AG09319 (cell line): Measurements from ENCODE around the gene COL13A1.

ENCODE experiments used
- DNase-seq: peaks from one replicate; pipeline ENCODE4 v3.0.0-alpha.2; 2010; ENCODE audit warnings: low read depth; ENCODE audit errors: extremely low read depth
- TF ChIP-seq, protein P1 (sequence below): IDR thresholded peaks from 2 replicates; pipeline ENCODE4 v1.5.1; 2011; ENCODE audit warnings: low read depth, mild to moderate bottlenecking, inconsistent platforms, low read length, moderate library complexity

The COL13A1 gene

DNA sequence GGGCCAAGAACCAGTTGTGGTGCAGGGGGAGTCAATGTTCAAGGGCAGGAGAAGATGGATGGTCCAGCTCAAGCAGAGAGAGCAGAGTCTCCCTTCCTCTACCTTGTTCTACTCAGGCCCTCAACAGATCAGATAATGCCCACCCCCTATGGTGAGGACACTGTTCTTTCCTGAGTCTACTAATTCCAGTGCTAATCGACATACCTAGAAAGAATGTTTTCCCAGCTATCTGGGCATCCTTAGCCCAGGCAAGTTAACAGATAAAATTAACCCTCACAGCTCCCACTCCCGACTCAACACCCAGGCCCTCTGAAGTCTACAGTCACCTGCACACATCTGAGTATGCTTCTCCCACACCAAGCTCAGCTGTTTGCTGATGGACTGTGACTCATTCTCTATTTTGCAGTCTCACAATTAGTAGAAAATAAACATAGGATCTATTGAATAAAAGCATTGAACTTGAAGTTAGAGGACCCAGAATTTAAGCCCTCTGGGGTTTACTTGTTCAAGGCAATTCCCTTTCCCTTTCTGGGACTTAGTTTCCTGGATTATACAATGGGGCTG, 17.1 kb downstream of the COL13A1 start:
- TF ChIP-seq, protein P1, sequence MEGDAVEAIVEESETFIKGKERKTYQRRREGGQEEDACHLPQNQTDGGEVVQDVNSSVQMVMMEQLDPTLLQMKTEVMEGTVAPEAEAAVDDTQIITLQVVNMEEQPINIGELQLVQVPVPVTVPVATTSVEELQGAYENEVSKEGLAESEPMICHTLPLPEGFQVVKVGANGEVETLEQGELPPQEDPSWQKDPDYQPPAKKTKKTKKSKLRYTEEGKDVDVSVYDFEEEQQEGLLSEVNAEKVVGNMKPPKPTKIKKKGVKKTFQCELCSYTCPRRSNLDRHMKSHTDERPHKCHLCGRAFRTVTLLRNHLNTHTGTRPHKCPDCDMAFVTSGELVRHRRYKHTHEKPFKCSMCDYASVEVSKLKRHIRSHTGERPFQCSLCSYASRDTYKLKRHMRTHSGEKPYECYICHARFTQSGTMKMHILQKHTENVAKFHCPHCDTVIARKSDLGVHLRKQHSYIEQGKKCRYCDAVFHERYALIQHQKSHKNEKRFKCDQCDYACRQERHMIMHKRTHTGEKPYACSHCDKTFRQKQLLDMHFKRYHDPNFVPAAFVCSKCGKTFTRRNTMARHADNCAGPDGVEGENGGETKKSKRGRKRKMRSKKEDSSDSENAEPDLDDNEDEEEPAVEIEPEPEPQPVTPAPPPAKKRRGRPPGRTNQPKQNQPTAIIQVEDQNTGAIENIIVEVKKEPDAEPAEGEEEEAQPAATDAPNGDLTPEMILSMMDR, result no peak

DNA sequence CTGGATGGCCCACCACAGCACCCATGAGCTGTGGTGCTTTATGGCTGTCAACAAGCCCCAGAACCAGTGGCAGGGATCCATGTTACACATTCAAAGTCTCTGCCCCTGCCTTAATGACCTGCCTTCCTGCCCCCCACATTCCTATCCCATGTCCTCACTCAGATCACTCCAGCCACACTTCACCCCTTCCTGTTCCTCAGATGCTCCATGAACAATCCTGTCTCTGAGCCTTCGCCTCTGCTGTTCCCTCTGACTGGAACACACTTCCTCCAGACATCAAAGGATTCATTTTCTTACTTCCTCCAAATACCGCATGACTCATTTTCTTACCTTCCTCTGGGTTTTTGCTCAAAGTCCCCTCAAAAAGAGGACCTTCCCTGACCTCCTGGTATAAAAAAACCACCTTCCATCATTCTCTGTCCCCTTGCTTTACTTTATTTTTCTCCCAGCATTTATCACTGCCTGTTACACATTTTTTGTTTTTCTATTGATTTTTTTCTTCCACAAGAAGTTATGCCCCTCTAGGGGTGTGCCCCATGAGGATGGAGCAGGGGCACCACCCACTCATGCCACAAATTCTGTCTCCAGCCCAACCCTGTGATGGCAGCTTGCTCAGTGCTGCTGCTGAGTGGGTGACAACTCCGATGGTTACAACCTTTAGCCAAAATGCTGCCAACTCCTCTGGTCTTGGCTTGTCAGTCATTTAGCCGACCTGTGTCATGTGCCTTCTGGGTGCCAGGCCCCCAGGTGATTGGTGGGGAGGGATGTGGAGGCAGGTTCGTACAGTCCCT, 18.2 kb downstream of the COL13A1 start:
- no peak for DNase-seq
- TF ChIP-seq, protein P1, result no peak

More for the DNA sequence above, 17.1 kb downstream of the COL13A1 start:
- no peak for DNase-seq

GRCh38 chr10:69820817-69821216, 19.1 kb downstream of the COL13A1 start:
- TF ChIP-seq, protein P1, result no peak
- no peak for DNase-seq

GRCh38 chr10:69825604-69826003, 23.9 kb downstream of the COL13A1 start:
- DNase-seq, result no peak
- TF ChIP-seq, protein P1, result no peak

DNA sequence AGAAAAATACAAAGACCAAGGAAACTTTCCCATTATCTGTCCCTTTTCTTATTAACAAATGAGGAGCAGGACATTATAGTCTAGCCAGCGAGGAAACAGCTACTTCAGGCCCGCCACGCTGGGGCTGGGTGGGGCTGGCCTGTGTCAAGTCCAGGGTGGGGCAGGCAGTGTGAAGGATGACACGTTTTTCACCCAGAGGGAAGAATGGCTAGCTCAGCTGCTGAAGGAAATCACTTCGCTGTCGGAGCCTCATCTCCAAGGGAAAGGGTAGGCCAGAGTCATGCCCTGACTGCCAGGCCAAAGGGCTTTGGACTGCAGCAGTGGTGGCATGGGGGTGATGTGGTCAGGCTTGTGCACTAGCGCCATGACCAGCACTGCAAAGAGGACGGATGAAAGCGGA, 24.4 kb downstream of the COL13A1 start:
- TF ChIP-seq, protein P1, result no peak
- no peak for DNase-seq

DNA sequence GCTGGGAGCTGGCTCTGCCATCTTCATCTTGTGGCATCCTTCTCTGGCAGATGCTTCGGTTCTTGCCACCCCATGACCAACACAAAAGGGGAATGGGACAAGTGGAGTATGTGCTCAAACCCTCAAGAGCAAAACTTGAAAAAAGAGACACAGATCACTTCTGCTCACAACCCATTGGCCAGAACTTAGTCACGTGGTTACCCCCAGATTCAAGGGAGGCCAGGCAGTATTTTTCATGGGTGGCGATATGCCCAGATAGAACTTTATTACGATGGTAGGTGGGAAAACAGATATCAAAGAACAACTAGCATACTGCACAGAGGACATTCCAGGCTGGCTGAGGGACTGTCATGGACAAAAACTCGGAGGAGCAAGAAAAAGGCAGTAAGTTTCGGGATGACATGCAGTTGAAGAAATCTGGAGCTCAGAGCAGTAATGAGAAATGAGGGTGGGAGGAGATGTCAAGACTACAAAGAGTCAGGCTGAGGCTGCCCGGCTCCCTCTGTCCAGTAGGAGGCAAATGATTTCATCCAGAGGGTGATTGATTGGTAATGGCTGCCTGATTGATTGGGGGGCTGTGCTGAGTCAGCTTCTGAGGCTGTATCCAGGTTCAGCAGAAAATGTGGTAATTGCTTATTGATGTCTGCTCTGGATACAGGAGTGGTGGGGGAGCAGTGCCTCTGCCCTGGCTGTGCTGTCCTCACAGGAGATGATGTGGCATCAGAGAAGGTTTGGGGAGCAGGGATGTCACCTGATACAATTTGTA, 25.3 kb downstream of the COL13A1 start:
- DNase-seq, result no peak
- TF ChIP-seq, protein P1, result no peak
